DMS114 treated with DMSO at 0.1 percent for 48 hours (cell line): ENCODE measurements around the gene SPATA9.

Experiments
- DNase-seq: peaks from one replicate; lab custom pipeline; 2025; ENCODE audit not compliant: unreplicated experiment; lab: John Stamatoyannopoulos, UW

Gene SPATA9

DNA sequence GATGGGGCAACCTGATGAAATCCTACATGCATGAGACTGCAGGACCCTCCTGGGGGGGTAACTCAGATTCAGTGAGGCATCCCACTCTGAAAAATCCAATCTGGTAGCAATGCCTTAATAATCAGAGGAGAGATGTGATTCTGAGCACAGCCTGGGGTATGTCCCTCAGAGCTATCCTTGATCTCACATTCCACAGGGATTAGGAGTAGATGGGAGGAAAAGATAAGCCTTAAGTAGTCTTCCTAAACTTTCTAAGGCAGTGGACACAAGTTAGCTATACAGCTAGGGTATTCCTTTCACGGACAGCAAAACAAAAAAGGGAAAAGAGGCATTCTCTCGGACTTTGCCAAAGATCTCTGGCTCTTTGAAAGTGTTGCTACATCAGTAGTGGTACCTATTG lies 3.9 kb upstream of the SPATA9 start:
- DNase-seq, result no peak

GRCh38 chr5:95684361-95684760 lies 1.6 kb upstream of the SPATA9 start:
- DNase-seq, result no peak

- no peak for DNase-seq
Measured at GRCh38 chr5:95673081-95673480, 9.7 kb downstream of the SPATA9 start.

- no peak for DNase-seq
Measured at GRCh38 chr5:95672641-95673040, 10.2 kb downstream of the SPATA9 start.

DNA sequence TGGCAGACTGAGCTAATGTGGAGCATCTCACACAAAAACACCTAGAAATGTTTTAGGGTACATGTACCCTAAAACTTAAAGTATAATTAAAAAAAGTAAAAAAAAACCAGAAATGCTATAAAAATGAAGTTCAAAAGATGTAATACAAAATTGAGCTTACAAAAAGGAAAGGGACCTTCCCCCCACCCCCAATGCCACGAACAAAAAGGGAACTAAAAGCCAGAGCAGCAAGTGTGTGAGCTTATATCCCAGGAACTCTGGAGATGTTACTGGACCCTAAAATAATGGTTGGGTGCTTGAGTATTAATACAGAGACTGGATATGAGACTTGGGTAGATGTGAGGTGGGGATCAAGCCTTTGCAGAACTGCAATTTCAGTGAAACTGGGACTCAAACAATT lies 11.0 kb downstream of the SPATA9 start:
- DNase-seq, result no peak

DNA sequence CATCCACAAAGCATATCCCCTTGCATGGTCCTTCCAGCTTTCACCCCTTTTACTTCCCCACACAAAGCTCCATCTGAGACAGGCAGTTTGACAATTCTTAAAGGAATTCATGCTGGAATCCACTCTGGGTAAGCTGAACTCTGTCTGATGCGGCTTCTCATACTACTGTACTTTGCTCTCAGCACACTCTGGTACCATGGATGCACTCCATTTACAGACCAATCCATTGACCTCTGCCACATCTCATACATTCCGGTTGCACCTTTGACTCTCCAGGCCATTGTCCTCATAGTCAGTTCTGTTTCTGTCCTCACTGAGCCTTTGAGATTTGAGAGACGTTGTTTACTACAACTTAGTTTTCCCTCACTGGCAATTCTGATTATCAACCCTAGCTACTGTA lies 12.2 kb downstream of the SPATA9 start:
- DNase-seq, result no peak

DNA sequence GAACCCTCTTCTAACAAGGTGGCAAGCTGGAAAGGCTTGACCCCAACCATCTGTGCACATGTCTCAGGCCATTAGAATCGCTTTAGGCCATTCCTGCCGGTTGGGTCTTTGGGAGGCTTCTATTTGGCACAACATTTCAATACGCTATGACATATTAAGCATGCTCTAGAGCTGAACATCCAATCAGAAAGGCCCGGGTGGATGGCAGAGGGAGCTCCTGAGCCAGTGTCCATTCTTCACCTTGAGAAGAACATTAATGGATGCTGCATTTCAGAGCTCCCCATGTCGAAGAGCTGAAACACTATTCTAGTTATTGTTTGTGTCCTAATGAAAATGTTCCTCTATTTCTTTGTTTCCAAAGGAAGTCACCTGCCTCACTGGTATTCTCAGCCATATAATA lies 12.8 kb downstream of the SPATA9 start:
- DNase-seq, result no peak

- no peak for DNase-seq
Measured at GRCh38 chr5:95669540-95669939, 13.3 kb downstream of the SPATA9 start.

- no peak for DNase-seq
Measured at GRCh38 chr5:95668728-95669127, 14.1 kb downstream of the SPATA9 start.

- no peak for DNase-seq
Measured at GRCh38 chr5:95668216-95668615, 14.6 kb downstream of the SPATA9 start.

GRCh38 chr5:95667678-95668077 lies 15.1 kb downstream of the SPATA9 start:
- no peak for DNase-seq

- DNase-seq, result no peak
Measured at GRCh38 chr5:95667061-95667618, 15.7 kb downstream of the SPATA9 start.

DNA sequence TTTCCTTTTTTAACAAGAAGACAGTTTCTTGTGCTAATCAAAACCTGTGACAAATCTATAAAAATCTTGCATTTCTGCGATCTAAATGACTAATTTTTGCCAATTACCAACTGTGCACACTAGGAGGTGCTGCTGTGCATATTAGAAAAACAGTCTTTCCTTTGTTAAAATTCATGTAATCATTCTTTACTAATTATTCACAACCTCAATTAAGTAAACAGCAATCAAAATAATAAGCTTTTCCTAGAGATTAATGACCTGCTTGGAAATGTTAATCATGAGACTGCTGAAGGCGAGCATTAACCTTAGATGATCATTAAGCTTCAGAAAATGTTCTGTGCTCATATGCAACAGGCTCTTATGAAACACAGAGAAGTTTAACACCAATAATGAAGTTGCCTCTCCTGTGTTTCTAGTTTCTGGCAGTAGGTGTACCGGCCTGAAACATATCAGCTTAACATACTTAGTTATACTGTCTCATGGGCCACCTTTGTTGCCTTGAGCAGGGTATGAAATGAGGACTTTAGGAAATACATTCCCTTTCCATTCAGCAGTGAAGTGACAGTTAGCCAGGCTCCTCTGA lies 18.5 kb downstream of the SPATA9 start:
- peak; percentile 18 for DNase-seq

- DNase-seq, result no peak
Measured at GRCh38 chr5:95662946-95663345, 19.8 kb downstream of the SPATA9 start.

DNA sequence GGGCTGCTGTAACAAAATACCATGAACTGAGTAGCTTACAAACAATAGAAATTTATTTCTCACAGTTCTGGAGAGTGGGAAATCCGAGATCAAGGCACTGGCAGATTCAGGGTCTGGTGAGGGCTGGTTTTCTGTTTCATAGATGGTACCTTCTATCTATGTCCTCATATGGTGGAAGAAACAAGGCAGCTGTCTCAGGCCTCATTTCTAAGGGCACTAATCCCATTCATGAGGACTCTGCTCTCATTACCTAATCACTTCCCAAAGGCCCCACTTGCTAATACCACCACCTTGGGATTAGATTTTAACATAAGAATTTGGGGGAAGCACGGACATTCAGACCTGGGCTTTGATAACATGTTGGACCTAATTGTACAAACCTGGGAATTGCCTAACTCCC lies 22.7 kb downstream of the SPATA9 start:
- DNase-seq, result no peak

DNA sequence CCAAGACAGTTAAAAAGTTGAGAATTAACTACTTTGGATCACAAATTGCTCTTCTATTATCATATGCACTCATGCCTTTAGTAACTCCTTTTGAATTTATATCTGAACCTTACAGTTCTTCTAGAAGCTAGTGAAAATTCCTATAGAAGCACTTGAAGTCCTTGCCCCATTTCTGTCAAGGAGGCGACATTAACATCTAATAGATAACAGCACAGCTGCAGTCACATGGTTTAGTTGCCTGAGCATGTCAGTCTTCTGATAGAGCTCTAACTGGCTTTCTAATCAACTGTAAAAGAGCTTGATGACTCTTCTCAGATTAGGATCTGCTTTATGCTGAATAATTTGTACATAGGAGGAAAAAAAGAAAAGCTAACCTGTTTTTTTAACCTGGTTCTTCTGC lies 27.2 kb downstream of the SPATA9 start:
- no peak for DNase-seq

DNA sequence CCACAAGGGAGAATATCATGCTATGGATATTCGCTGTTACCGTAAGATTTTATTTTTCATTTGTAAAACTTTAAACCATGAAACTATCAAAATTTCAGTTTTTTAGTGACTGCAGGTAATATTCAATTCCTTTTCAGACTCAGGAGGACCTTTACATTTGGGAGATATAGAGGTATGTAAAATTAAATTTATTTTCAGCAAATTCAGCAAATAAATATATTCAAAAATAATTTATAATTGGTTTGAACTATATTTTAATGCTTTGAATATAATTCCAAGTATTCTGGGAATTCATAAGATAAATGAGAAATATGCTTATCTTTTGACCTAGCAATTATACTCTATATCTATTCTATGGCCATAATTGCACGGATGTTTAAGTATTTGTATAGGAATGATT lies 28.6 kb downstream of the SPATA9 start:
- DNase-seq, result no peak

DNA sequence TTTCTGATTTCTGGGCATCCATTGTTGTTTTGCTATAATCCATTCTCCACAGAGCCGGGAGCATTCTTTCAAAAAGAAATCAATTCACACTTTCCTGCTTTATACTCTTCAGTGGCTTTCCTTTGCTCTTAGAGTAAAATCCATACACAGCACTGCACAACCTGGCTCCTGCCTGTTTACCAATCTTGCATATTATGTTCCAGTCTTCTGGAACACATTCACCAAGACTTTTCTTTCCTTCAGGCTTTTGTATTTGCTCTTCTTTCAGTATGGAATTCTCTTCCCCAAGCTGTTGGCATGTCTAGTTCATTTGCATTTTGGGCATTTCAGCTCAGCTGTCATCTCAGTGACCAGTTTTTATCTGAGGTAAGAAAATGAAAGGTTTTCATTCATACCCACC lies 29.9 kb downstream of the SPATA9 start:
- DNase-seq, result no peak

DNA sequence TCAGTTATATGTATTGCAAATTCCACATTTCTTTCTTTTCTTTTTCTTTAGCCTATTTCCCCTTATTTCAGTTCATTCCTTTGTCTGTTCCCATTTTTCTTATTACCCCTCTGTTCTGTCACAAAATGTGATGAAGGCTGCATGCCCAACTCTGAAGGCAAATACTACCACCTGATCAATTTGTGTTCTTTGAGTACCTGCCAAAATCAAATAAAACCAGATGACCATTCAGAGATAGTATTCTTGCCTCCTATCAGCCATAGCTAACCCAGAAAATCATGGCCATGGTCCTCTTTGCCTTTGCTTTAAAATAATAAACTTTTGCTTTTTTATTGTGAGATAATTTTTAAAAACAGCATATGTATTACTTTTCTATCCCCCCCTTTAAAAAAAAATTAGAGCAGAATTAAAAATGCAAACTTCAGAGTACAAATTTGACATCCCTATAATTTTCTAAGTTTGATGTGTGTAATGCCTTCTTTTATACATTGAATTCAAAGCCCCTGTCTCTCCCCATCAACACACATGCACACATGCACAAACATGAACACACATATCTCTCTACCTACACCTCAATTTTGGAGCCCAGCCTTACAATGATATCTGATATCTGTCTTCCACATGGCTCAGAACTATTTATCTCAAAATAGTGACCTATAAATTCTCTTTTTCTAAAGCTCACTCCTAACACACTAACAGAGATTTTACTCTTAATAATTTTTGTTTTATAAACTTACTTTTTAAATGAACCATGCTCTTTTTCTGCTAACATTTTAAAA lies 32.8 kb downstream of the SPATA9 start:
- DNase-seq, result no peak

DNA sequence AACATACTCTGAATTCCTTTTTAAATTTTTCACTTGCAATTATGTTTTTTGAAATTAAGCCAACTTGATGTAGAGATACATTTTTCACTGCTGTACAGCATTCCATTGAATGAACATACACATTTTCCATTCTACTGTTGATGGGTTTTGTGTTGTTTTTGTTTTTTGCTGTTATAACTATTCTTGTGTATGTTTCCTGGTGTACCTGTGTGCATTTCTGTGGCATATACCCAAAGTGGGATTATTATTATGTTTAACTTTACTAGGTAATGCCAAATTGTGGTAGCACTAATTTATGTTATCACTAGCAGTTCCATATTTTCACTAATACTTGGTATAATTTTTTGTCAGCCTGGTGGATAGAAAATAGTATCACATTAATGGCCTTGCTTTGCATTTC lies 33.5 kb downstream of the SPATA9 start:
- DNase-seq, result no peak

- no peak for DNase-seq
Measured at GRCh38 chr5:95647886-95648860, 34.6 kb downstream of the SPATA9 start.
